Right lobe of liver (tissue), 6 donors: Measurements from ENCODE around the gene CRYBG3. TPM values are rescaled to one million over a fixed set of nuclear protein-coding genes. Genes with fewer than 3 reads are reported as not detected.
A peak's percentile ranks its signal among the peaks of the same experiment; 100 is the strongest.

Source experiments
- ATAC-seq, 4 donors: fragments of 200-7000 bp; cut with Tn5 transposase; one replicate each; pipeline ENCODE4 v1.9.1; 2020; ENCODE audit warnings: mild to moderate bottlenecking in 4 of 4, moderate library complexity in 4 of 4
- DNase-seq, 3 donors: peaks; one replicate each; pipeline ENCODE4 v3.0.0-alpha.2; 2020
- H3K27ac ChIP-seq, 3 donors: fragments of 200-600 bp; one replicate each; pipeline ENCODE4 v1.8.0; 2022
- H3K27me3 ChIP-seq, 2 donors: fragments of 200-600 bp; one replicate each; pipeline ENCODE4 v1.8.0; 2022
- H3K36me3 ChIP-seq, 4 donors: fragments of 200-600 bp; sonication (generic) in 1 of 4; one replicate each; pipeline versions ENCODE4 v1.5.1 to v1.8.0; 2017 to 2022; ENCODE audit warnings: control low read depth in 1 of 4
- H3K4me1 ChIP-seq, 4 donors: fragments of 200-600 bp; sonication (generic) in 1 of 4; one replicate each; pipeline versions ENCODE4 v1.5.1 to v1.8.0; 2017 to 2022; ENCODE audit warnings: control low read depth in 1 of 4
- H3K4me3 ChIP-seq, 3 donors: fragments of 200-600 bp; one replicate each; pipeline ENCODE4 v1.8.0; 2022
- H3K9me3 ChIP-seq, 4 donors: fragments of 200-600 bp; sonication (generic) in 1 of 4; one replicate each; pipeline versions ENCODE4 v1.5.1 to v1.8.0; 2017 to 2022; ENCODE audit warnings: control low read depth in 1 of 4
- POLR2A ChIP-seq: fragments of 450-650 bp; IDR thresholded peaks from one replicate; pipeline ENCODE4 v1.6.1; 2017; ENCODE audit warnings: antibody characterized with exemption, mild to moderate bottlenecking
- WGBS: methylation state at CpG from one replicate; pipeline ENCODE4 v1.1.6; 2018; ENCODE audit warnings: low coverage, low lambda C conversion rate; ENCODE audit not compliant: insufficient coverage; ENCODE audit errors: missing lambda C conversion rate; 5-methylcytosine and 5-hydroxymethylcytosine counted together
- intact Hi-C, 2 donors: fragments of 100-400 bp; cut with DNase I; formaldehyde crosslinking; loops; one replicate each; pipeline versions ENCODE4 v1.11.2 to v1.14.1; 2022
- total RNA-seq, 6 experiments: library from RNA; depleted of rRNA in 2 of 6; stranded (reverse); fragments of >200 nt in 2 of 6; fragmentation: NEBNext Ultra II Directional in 3 of 6; extraction: Animal tissue kit (Norgen Biotek cat#: 25700) in 3 of 6; gene quantifications; one replicate each; pipeline versions ENCODE4 v1.1.0 to v1.2.4, GENCODE V29; 2016 to 2023
- TF ChIP-seq, protein P1 (sequence below), 4 donors: fragments of 200-600 bp in 3 of 4; fragments of 450-650 bp in 1 of 4; IDR thresholded peaks; one replicate each; pipeline versions ENCODE4 v1.5.1 to v1.8.0; 2016 to 2022; ENCODE audit warnings: antibody characterized with exemption in 4 of 4, mild to moderate bottlenecking in 2 of 4
- donor health status: DM: no; HTN: yes; CAD: no.
- donor health status: DM: no; HTN: no; CAD: no.
- donor health status: DM: no; HTN: no; CAD: no.
- donor health status: DM: no; HTN: yes; CAD: no.
- donor health status: DM: no; HTN: yes; CAD: no.

Gene CRYBG3
- total RNA-seq, 6 experiments from 2014 or later: 4.7 to 10.2 (median 5.0) TPM

DNA sequence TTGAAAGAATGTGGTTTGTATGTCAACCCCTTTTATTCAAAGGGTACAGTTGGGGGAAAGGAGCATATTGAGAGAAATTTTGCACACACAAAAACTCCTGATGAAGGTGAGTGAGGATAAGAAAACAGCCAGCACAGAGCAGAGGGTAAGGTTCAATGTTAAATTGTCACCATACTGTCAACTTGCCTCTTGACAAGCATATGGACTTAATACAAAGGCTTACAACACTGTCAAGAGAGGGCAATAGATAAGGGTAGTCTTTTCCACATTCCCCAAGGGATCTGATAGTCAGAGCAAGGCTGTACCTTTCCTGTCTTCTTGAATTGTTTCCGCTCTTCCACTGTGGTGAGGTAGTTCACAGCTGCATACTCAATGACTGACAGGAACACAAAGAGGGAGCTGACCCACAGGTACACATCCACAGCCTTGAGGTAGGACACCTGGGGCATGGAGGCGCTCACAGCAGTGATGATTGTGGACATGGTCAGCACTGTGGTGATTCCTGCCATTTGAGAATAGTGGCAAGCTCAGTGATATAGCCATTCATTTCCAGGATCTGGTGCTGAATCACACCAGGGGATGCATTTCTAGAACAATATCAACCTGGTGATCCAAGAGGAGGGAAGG lies 170.8 kb downstream of the CRYBG3 start:
- intact Hi-C loops: no loop called here

DNA sequence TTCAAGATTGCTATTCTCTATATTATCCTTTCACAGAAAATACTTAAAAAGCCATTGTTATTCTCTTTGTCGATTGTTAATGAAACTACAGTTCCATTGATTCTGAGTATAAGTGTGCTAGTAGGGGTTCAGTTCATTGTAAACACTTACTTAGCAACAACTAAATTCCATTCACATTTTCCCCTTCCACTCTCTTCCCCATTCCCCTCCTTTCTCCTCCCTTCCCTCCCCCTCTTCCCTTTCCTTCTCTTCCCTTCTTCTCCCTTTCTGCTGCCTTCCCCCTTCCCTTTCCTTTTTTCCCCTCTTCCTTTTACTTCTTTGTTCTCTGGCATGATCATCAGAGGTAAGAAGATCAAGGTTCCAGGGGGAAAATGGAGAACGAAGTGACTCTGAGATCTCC lies 171.7 kb downstream of the CRYBG3 start:
- no peaks in the 10 kb centered on the region for H3K9me3 ChIP-seq
- H3K27ac ChIP-seq: no peak overlapping the region
- H3K27me3 ChIP-seq: no peaks in the 10 kb centered on the region
- WGBS: 84% methylated on average over 2 of the region's 2 CpGs
- ATAC-seq (no peak), DNase-seq (no peak)
- intact Hi-C loops: no loop called here
- no peak overlapping the region for H3K4me3 ChIP-seq
- peaks cover 0 to 25% (median 5%) of the 10 kb centered on the region in 4 donors for H3K4me1 ChIP-seq
- H3K36me3 ChIP-seq: no peaks in the 10 kb centered on the region
- TF ChIP-seq, protein P1, sequence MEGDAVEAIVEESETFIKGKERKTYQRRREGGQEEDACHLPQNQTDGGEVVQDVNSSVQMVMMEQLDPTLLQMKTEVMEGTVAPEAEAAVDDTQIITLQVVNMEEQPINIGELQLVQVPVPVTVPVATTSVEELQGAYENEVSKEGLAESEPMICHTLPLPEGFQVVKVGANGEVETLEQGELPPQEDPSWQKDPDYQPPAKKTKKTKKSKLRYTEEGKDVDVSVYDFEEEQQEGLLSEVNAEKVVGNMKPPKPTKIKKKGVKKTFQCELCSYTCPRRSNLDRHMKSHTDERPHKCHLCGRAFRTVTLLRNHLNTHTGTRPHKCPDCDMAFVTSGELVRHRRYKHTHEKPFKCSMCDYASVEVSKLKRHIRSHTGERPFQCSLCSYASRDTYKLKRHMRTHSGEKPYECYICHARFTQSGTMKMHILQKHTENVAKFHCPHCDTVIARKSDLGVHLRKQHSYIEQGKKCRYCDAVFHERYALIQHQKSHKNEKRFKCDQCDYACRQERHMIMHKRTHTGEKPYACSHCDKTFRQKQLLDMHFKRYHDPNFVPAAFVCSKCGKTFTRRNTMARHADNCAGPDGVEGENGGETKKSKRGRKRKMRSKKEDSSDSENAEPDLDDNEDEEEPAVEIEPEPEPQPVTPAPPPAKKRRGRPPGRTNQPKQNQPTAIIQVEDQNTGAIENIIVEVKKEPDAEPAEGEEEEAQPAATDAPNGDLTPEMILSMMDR (IDR thresholded peaks at IDR 0.05): no peak
- TF ChIP-seq POLR2A: no peak

More for the DNA sequence above, 170.8 kb downstream of the CRYBG3 start:
- no peak for TF ChIP-seq POLR2A
- TF ChIP-seq, protein P1 (IDR thresholded peaks at IDR 0.05): no peak
- Histone ChIP-seq H3K27me3 (no peaks in the 10 kb centered on the region), H3K9me3 (no peaks in the 10 kb centered on the region), H3K27ac (no peak overlapping the region), H3K4me3 (no peak overlapping the region), H3K36me3 (no peaks in the 10 kb centered on the region), H3K4me1 (peaks cover 0 to 25% (median 5%) of the 10 kb centered on the region in 4 donors)
- no CpG with 5 or more reads among the region's 2 CpGs for WGBS
- DNase-seq (no peak), ATAC-seq (peak in 2 of 4 donors; percentile 16 to 29)

DNA sequence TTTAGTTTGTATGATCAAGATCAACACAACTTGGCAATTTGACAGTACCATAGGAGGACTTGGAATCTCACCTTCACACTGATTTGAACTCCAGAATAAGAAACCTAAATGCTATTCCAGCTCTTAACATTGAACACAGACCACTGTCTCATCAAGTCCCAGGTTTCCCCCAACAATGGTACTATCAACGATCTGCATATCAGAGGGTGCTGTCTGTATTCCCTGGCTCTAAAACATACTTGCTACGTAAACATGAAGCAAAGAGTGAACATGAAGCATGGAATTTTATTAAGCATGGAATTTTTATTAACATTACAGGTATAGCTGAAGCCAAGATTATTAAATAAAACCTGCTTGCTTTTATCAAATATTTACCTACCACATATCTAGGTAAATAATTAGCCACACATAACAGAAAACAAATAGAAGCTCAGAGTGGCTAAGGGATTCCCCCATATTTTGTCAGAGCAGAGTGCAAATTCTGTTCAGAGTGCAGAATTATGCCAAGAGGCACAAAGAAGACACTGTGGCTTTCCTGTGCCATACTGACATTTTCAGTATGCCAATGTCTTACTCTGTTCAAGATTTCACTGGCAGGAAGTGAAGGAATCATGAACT lies 172.6 kb downstream of the CRYBG3 start:
- ATAC-seq: peak; percentile 68 to 92 (median 86)
- Histone ChIP-seq H3K4me1 (peaks cover 0 to 25% (median 5%) of the 10 kb centered on the region in 4 donors), H3K36me3 (no peaks in the 10 kb centered on the region), H3K27me3 (no peaks in the 10 kb centered on the region), H3K4me3 (no peak overlapping the region), H3K27ac (no peak overlapping the region), H3K9me3 (no peaks in the 10 kb centered on the region)
- no peak for TF ChIP-seq POLR2A
- TF ChIP-seq, protein P1 (IDR thresholded peaks at IDR 0.05): no peak
- intact Hi-C loops: no loop called here
- no peak for DNase-seq
- WGBS: 33% methylated on average over 2 of the region's 2 CpGs

Other genes with a start within 250 kb of the CRYBG3 start
- 1 to 10 TPM; 1.4 to 3.3 (median 2.6) TPM for gene ARL6, start 57.3 kb upstream of the CRYBG3 start, total RNA-seq
- 10 to 100 TPM; 10.9 to 27.6 (median 15.6) TPM for gene RIOX2, start 150.4 kb downstream of the CRYBG3 start, total RNA-seq
- under 1 TPM in 1 of 6 experiments, not detected in 5; 0.51 TPM for gene GABRR3, start 213.3 kb downstream of the CRYBG3 start, total RNA-seq